GM12873 (cell line): Measurements from ENCODE around the gene CEACAM18.

Experiments
- CTCF ChIP-seq: IDR thresholded peaks from 2 replicates; pipeline ENCODE4 v1.5.1; 2012; ENCODE audit warnings: low read depth, mild to moderate bottlenecking, moderate library complexity, low read length, control low read depth; ENCODE audit not compliant: insufficient read depth; ENCODE audit errors: missing control alignments

The CEACAM18 gene

DNA sequence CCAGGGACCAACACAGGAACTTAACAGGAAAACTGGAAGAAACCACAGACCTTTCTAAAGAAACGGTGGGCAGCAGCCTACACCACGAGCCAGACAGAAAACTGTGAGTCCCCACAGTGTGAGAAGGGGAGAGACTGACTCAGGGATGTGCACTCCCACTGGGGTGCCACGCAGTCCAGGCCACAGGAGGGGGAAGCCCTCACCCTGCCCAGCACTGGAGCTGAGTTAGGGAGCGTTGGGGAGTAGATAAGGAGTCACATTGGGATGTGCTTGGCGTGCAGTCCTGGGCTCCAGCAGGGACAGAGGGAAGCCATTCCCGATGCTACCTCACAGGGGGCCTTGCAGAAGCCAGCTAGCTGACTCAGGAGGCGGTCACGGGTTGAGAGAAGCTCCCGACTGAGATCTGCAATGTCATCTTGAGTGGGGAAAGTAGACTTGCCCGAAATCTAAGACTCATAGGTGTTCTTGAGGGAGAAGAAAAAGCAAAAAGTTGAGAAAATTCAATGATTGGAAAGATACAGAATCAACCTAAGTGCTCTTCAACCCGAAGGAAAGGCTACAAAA, 37.4 kb upstream of the CEACAM18 start:
- no peak for TF ChIP-seq CTCF

DNA sequence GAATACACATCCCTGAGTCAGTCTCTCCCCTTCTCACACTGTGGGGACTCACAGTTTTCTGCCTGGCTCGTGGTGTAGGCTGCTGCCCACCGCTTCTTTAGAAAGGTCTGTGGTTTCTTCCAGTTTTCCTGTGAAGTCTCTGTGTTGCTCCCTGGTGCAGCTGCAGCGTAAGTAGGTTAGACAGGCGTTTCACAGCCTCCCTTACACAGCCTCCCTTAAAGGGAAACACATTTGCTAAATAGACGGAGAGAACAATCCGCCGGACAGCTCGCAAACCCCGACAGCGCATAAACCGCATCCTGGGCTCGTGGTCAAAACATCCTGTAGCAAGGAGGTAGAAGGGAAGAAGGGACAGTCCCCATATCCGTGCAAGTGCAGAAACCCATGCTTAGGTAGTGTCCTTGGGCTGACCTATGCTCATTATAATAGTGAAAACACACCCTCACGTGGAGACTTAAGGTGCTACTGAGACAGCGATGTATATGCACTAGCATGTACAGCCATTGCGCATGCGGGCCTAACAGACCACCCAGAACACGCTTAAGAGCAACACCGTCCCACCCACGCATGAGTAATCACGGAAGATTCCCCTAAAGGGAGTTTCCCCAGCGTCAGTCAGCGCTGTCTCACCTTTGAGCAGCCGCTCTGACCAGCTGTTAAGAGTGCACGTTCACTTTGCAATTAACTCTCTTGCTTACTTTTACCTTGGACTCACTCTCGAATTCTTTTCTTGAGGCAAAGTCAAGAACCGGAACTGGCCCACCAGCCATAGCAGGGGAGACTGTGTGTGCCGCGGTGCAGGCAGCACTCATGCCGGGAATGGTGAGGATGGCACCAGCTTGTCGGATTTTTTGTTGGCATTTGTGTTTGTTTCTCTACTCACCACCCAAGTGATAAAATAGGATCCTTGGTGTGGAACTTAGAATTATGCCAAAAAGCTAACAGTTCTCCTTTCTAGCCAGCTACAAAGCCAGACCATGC, 36.6 kb upstream of the CEACAM18 start:
- TF ChIP-seq CTCF: no peak

DNA sequence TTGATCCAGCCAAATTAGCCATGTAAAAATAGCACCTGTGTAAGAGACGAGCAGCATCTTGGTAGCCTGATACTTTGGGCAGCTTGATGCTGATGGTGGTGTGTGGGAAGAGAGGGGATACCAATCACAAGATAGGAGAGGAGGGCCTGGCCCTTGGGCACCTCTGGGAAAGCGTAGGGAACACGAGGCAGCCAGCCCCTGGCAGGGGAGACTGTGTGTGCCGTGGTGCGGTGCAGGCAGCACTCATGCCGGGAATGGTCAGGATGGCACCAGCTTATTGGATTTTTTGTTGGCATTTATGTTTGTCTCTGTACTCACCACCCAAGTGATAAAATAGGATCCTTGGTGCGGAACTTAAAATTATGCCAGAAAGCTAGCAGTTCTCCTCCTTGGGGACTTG, 30.3 kb upstream of the CEACAM18 start:
- no peak for TF ChIP-seq CTCF

DNA sequence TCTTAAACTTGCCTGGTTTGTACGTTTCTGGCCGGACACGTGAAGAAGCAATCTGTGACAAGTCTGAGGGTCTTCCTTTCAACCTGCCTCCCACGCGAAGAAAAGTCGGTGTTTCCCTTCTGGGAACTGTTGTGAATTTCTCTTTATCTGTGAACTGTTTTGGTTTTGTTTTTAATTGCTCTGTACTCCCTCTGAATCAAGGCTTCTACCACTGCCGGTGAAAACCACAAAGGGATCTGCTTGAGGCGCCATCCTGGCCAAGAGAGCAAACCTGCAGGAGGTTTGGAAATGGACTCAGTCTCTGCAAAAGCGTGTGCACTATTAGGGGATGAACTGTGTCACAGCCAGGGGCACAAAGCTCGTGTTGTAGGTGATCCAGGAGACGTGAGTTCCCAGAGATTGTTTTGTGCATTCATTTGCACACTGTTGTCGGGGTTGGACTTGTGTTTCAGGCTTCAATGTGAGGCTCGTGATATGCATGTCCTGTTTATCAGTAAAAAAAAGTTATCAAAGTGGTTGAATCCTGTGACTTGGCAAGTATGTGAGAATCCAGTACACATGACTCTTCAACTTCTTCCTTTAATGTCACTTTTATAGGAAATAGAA, 29.8 kb upstream of the CEACAM18 start:
- TF ChIP-seq CTCF: no peak

GRCh38 chr19:51450730-51451307, 27.5 kb upstream of the CEACAM18 start:
- no peak for TF ChIP-seq CTCF

DNA sequence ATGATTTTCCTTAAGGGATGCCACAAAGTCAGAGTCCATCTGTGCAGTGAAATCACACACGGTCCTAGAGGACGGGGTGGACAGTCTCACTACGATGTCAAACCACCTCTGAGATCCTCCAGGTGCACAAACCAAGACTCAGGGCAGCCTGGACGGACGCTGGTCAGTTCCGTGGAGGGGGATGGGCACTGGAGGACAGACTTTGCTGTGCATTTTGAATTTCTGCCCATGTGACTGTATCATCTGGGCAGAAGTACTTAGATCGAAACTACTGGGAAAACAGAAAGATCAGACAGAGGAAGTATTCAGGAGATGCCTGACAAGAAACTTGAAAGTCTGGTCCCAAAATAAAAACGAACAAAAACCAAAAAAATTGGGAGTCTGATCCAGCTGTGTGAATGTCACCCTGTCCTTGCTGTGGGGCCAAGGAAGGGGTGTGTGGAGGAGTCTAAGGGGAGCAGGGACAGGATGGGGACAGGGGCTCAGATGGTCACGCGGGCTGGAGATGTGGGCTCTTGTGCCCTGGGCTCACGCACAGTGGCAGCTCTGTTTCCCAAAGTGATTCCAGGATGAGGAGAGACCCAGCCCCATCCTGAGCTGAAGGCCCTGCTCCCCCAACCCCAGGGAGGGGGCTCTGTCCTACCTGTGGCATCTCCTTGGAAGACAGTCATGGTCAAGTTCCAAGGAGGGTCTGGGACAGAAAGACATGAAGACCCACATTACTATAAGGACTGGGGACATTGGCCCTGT, 21.6 kb upstream of the CEACAM18 start:
- TF ChIP-seq CTCF: no peak
